Choroid plexus epithelial cell (primary cell): ENCODE data around the gene RCAN3.

ENCODE experiments used
- DNase-seq: peaks from one replicate; pipeline ENCODE4 v3.0.0-alpha.2; 2010; ENCODE audit warnings: low read depth
- H3K4me3 ChIP-seq: 2 replicates; pipeline ENCODE4 v1.5.1; 2011; ENCODE audit warnings: low read depth, mild to moderate bottlenecking, control low read depth, low read length, moderate library complexity
- CTCF ChIP-seq: conservative IDR thresholded peaks from 2 replicates; pipeline ENCODE4 v1.5.1; 2011; ENCODE audit warnings: low read depth, mild to moderate bottlenecking, control low read depth, inconsistent platforms, low read length, moderate library complexity

Gene RCAN3

GRCh38 chr1:24474193-24474592 is 28.4 kb upstream of the RCAN3 start:
- TF ChIP-seq CTCF: no peak
- DNase-seq: no peak

GRCh38 chr1:24475700-24476099 is 26.9 kb upstream of the RCAN3 start:
- H3K4me3 ChIP-seq: no peak overlapping the region
- no peak for DNase-seq
- TF ChIP-seq CTCF: no peak

More at GRCh38 chr1:24474193-24474592, 28.4 kb upstream of the RCAN3 start:
- H3K4me3 ChIP-seq: no peak overlapping the region

DNA sequence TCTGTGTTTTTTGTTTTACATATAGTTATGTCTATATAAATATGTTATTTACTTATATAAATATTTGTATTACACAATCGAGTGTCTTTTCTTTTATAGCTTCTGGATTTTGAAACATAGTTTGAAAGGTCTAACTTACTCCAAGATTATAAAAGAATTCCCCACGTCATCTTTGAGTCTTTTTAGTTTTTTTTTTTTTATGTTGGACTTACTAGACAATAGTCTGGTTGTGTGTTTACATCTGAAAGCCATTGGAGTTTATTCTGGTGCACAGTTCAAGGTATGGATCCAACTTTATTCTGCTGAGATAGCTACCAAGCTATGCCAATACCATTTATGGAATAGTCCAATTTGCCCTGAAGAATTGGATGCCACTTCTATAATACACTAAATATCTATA is 26.1 kb upstream of the RCAN3 start:
- no peak overlapping the region for H3K4me3 ChIP-seq
- no peak for DNase-seq
- TF ChIP-seq CTCF: no peak

- no peak overlapping the region for H3K4me3 ChIP-seq
- no peak for TF ChIP-seq CTCF
- no peak for DNase-seq
These were observed 25.3 kb upstream of the RCAN3 start for GRCh38 chr1:24477309-24477708.

- DNase-seq: no peak
- no peak for TF ChIP-seq CTCF
- no peak overlapping the region for H3K4me3 ChIP-seq
These were observed 21.5 kb upstream of the RCAN3 start for GRCh38 chr1:24481101-24481500.

- no peak overlapping the region for H3K4me3 ChIP-seq
- TF ChIP-seq CTCF: no peak
- DNase-seq: no peak
These were observed 20.6 kb upstream of the RCAN3 start for GRCh38 chr1:24481843-24482610.

- TF ChIP-seq CTCF: no peak
- DNase-seq: no peak
- no peak overlapping the region for H3K4me3 ChIP-seq
These were observed 19.2 kb upstream of the RCAN3 start for GRCh38 chr1:24483441-24483840.
